CD8-positive, alpha-beta memory T cell (primary cell): ENCODE data around the gene SRL. TPM values are rescaled to one million over a fixed set of nuclear protein-coding genes. Genes with fewer than 3 reads are reported as not detected.
"Not testable (repeated sequence)": the region's sequence is repeated elsewhere in the genome, so short reads cannot be mapped to it uniquely, and the experiment has no call there.

ENCODE experiments used
- CTCF ChIA-PET: fragments of 350-600 bp; sonication (Branson Sonifier 250); formaldehyde crosslinking; loops from one replicate; lab custom pipeline; 2021; ENCODE audit warnings: antibody characterized with exemption; lab: Charles Lee
- POLR2A ChIA-PET: fragments of 350-600 bp; sonication (Branson Sonifier 250); formaldehyde crosslinking; loops from one replicate; lab custom pipeline; 2021; ENCODE audit warnings: antibody characterized with exemption; lab: Charles Lee
- DNase-seq, 5 donors: peaks; one replicate each; pipeline versions ENCODE4 v3.0.0 to v3.0.0-alpha.2; 2020 to 2022; ENCODE audit warnings: mixed read lengths in 1 of 5
- H3K27ac ChIP-seq: one replicate; pipeline ENCODE4 v1.7.0; 2013; ENCODE audit warnings: low read depth, mild to moderate bottlenecking, low read length, moderate library complexity
- H3K27me3 ChIP-seq: 2 replicates; pipeline ENCODE4 v1.7.0; 2013; ENCODE audit warnings: low read length, mild to moderate bottlenecking; ENCODE audit not compliant: insufficient read depth, poor library complexity, severe bottlenecking
- H3K36me3 ChIP-seq: 2 replicates; pipeline ENCODE4 v1.7.0; 2013; ENCODE audit warnings: mild to moderate bottlenecking, low read length, moderate library complexity; ENCODE audit not compliant: insufficient read depth
- H3K4me1 ChIP-seq: 2 replicates; pipeline ENCODE4 v1.7.0; 2013; ENCODE audit warnings: mild to moderate bottlenecking, low read length, moderate library complexity; ENCODE audit not compliant: insufficient read depth
- H3K4me3 ChIP-seq: 2 replicates; pipeline ENCODE4 v1.7.0; 2013; ENCODE audit warnings: mild to moderate bottlenecking, low read length
- H3K9me3 ChIP-seq: 2 replicates; pipeline ENCODE4 v1.7.0; 2013; ENCODE audit warnings: mild to moderate bottlenecking, low read length
- H3K27ac Mint-ChIP-seq, 8 donors: one replicate each; pipeline ENCODE4 v1.8.0; 2020 to 2021; ENCODE audit warnings: mixed read lengths in 8 of 8, mild to moderate bottlenecking in 6 of 8, inconsistent platforms in 3 of 8, moderate library complexity in 3 of 8
- H3K27me3 Mint-ChIP-seq, 2 donors: one replicate each; pipeline ENCODE4 v1.8.0; 2020 to 2021; ENCODE audit warnings: mixed read lengths in 2 of 2, mild to moderate bottlenecking in 1 of 2, moderate library complexity in 1 of 2
- H3K36me3 Mint-ChIP-seq, 3 donors: one replicate each; pipeline ENCODE4 v1.8.0; 2020 to 2021; ENCODE audit warnings: mixed read lengths in 3 of 3, inconsistent platforms in 1 of 3, mild to moderate bottlenecking in 1 of 3
- H3K4me1 Mint-ChIP-seq, 3 donors: one replicate each; pipeline ENCODE4 v1.8.0; 2020 to 2021; ENCODE audit warnings: mixed read lengths in 3 of 3, inconsistent platforms in 1 of 3, mild to moderate bottlenecking in 1 of 3
- H3K4me3 Mint-ChIP-seq, 7 donors: one replicate each; pipeline ENCODE4 v1.8.0; 2020 to 2021; ENCODE audit warnings: mixed read lengths in 7 of 7, mild to moderate bottlenecking in 6 of 7, moderate library complexity in 4 of 7, inconsistent platforms in 2 of 7
- H3K9me3 Mint-ChIP-seq, 5 donors: one replicate each; pipeline ENCODE4 v1.8.0; 2020 to 2022; ENCODE audit warnings: mixed read lengths in 5 of 5, mild to moderate bottlenecking in 3 of 5, moderate library complexity in 2 of 5, inconsistent platforms in 1 of 5
- polyA plus RNA-seq: library from polyadenylated mRNA; unstranded; fragments of 300-500 nt; fragmentation: Illumina TruSeq; gene quantifications from one replicate; pipeline ENCODE4 v1.2.3, GENCODE V29; 2021
- total RNA-seq, 2 experiments: library from RNA; stranded (reverse); gene quantifications; one replicate each; pipeline ENCODE4 v1.2.3, GENCODE V29; 2021

SRL gene
- total and polyA plus RNA-seq, 3 experiments from 2014 or later: not detected

- peaks cover 8 to 20% of the 10 kb centered on the region in 2 donors for H3K27me3 Mint-ChIP-seq
- H3K27me3 ChIP-seq, H3K4me3 Mint-ChIP-seq, H3K27ac ChIP-seq, POLR2A ChIA-PET, H3K9me3 Mint-ChIP-seq, H3K36me3 ChIP-seq, DNase-seq, H3K4me3 ChIP-seq, H3K36me3 Mint-ChIP-seq, H3K4me1 ChIP-seq, H3K9me3 ChIP-seq, H3K27ac Mint-ChIP-seq: not testable (repeated sequence)
- H3K4me1 Mint-ChIP-seq: peaks cover 5 to 13% (median 5%) of the 10 kb centered on the region in 3 donors
- CTCF ChIA-PET: interaction anchor here (1.3 kb wide), 1 partner anchor 12 kb away, joined by 5 read pairs; no protein-coding TSS in a partner anchor
These were observed 30.3 kb downstream of the SRL start for GRCh38 chr16:4211445-4212210.

DNA sequence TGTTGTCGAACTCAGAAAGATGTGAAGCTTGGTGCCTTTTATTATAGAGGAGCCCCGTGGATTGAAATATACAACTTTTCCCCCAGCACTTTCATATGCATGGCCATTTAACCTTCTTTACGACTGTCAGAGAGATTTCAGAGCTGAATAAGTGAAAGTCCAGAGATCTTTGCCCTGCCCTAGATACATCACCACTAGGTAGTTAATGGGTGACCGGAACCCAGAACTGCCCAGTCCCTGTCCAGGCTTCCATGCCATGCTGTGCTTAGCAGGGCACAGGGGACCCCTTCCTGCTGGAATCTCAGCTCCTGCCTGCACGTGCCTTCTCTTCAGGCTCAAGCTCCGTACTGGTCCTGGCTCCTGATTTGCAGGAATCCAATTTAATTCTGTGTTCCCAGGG, 32.2 kb downstream of the SRL start:
- Mint-ChIP-seq H3K36me3 (no peaks in the 10 kb centered on the region), H3K27ac (peak overlapping the region in 1 of 8 donors; percentile 55), H3K4me3 (no peak overlapping the region), H3K27me3 (peaks cover 8 to 16% of the 10 kb centered on the region in 2 donors), H3K4me1 (peaks cover 5 to 16% (median 5%) of the 10 kb centered on the region in 3 donors), H3K9me3 (peaks cover 0 to 1% (median 0%) of the 10 kb centered on the region in 5 donors)
- CTCF ChIA-PET: no interaction called here
- Histone ChIP-seq H3K9me3 (no peaks in the 10 kb centered on the region), H3K27ac (no peak overlapping the region), H3K36me3 (no peaks in the 10 kb centered on the region), H3K4me1 (peaks cover 14% of the 10 kb centered on the region), H3K4me3 (no peak overlapping the region), H3K27me3 (no peaks in the 10 kb centered on the region)
- POLR2A ChIA-PET: no interaction called here
- no peak for DNase-seq

DNA sequence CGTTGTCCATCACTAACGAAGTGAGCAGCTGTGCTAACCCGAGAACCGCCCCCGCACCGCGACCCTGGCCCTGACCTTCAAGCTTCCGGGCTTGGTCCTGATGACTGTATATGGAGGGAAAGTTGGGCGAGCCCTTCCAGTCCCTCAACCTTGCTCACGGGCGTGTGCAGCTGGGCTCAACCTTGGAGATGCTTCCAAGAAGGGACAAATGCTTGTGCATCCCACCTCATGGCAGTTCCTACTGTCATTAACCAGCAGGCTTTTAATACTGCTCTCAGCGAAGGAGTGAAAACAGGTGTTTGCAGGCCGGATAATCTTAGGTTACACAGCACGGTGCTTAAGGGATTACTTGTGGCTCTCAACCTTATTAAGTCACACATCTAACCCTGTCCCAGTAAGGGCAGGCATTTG, 33.5 kb downstream of the SRL start:
- Mint-ChIP-seq H3K4me3 (peak overlapping the region in 1 of 7 donors; percentile 24), H3K9me3 (peaks cover 0 to 1% (median 0%) of the 10 kb centered on the region in 5 donors), H3K27me3 (peaks cover 9 to 10% of the 10 kb centered on the region in 2 donors), H3K27ac (no peak overlapping the region), H3K4me1 (peaks cover 5 to 16% (median 5%) of the 10 kb centered on the region in 3 donors), H3K36me3 (no peaks in the 10 kb centered on the region)
- CTCF ChIA-PET: no interaction called here
- DNase-seq: no peak
- POLR2A ChIA-PET: no interaction called here
- Histone ChIP-seq H3K9me3 (no peaks in the 10 kb centered on the region), H3K27ac (no peak overlapping the region), H3K4me1 (peaks cover 14% of the 10 kb centered on the region), H3K36me3 (no peaks in the 10 kb centered on the region), H3K27me3 (no peaks in the 10 kb centered on the region), H3K4me3 (no peak overlapping the region)

- Mint-ChIP-seq H3K36me3 (no peaks in the 10 kb centered on the region), H3K27me3 (peaks cover 6 to 10% of the 10 kb centered on the region in 2 donors), H3K9me3 (peaks cover 0 to 1% (median 0%) of the 10 kb centered on the region in 5 donors), H3K27ac (peak overlapping the region in 1 of 8 donors; percentile 60), H3K4me3 (peak overlapping the region in 2 of 7 donors; percentile 24 to 41), H3K4me1 (peaks cover 5 to 16% (median 5%) of the 10 kb centered on the region in 3 donors)
- Histone ChIP-seq H3K4me3 (no peak overlapping the region), H3K9me3 (no peaks in the 10 kb centered on the region), H3K4me1 (peaks cover 14% of the 10 kb centered on the region), H3K27me3 (no peaks in the 10 kb centered on the region), H3K36me3 (no peaks in the 10 kb centered on the region), H3K27ac (no peak overlapping the region)
- no peak for DNase-seq
- POLR2A ChIA-PET: no interaction called here
- CTCF ChIA-PET: no interaction called here
These were observed 34.1 kb downstream of the SRL start for GRCh38 chr16:4207683-4208340.

- no peaks in the 10 kb centered on the region for H3K36me3 Mint-ChIP-seq
- H3K27me3 Mint-ChIP-seq: peaks cover 4 to 10% of the 10 kb centered on the region in 2 donors
- Histone ChIP-seq H3K27ac (no peak overlapping the region), H3K4me3 (no peak overlapping the region), H3K27me3 (no peaks in the 10 kb centered on the region), H3K36me3 (no peaks in the 10 kb centered on the region), H3K4me1 (peaks cover 14% of the 10 kb centered on the region), H3K9me3 (no peaks in the 10 kb centered on the region)
- H3K27ac Mint-ChIP-seq: no peak overlapping the region
- ChIA-PET POLR2A (no interaction called here), CTCF (no interaction called here)
- peaks cover 0 to 1% (median 0%) of the 10 kb centered on the region in 5 donors for H3K9me3 Mint-ChIP-seq
- DNase-seq: no peak
- H3K4me1 Mint-ChIP-seq: peaks cover 5 to 16% (median 5%) of the 10 kb centered on the region in 3 donors
- H3K4me3 Mint-ChIP-seq: peak overlapping the region in 4 of 7 donors; percentile 41 to 63 (median 54)
These were observed 34.7 kb downstream of the SRL start for GRCh38 chr16:4207229-4207628.

- Histone ChIP-seq H3K36me3 (no peaks in the 10 kb centered on the region), H3K4me3 (no peak overlapping the region), H3K9me3 (no peaks in the 10 kb centered on the region), H3K27ac (no peak overlapping the region), H3K4me1 (peaks cover 14% of the 10 kb centered on the region), H3K27me3 (no peaks in the 10 kb centered on the region)
- ChIA-PET CTCF (interaction anchor here (1.4 kb wide), 1 partner anchor 47 kb away, joined by 5 read pairs; no protein-coding TSS in a partner anchor), POLR2A (no interaction called here)
- peaks cover 0 to 1% (median 0%) of the 10 kb centered on the region in 5 donors for H3K9me3 Mint-ChIP-seq
- H3K4me1 Mint-ChIP-seq: peaks cover 5 to 16% (median 5%) of the 10 kb centered on the region in 3 donors
- peak overlapping the region in 4 of 7 donors; percentile 38 to 60 (median 44) for H3K4me3 Mint-ChIP-seq
- H3K36me3 Mint-ChIP-seq: no peaks in the 10 kb centered on the region
- H3K27ac Mint-ChIP-seq: no peak overlapping the region
- DNase-seq: no peak
- H3K27me3 Mint-ChIP-seq: peaks cover 7 to 10% of the 10 kb centered on the region in 2 donors
These were observed 35.2 kb downstream of the SRL start for GRCh38 chr16:4206680-4207079.

DNA sequence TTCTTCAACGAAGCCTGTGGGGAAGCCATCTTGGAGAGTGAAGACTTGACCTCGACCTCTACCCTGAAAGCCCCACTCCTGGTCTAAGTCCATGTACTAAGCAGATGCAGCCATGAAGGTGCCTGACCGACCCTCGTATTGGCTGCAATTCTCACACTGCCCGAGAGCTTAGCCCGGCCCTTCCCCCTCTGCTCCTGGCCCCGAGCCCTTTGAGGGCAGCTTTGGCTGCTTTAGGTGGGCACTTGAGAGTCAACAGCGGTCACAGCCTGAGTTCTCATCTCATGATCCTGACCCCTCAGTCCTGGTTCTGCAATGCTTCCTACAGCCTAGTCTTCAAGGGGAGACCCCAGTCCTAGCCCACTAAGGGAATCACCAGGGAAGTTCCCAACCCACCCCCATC, 35.9 kb downstream of the SRL start:
- ChIA-PET POLR2A (no interaction called here), CTCF (interaction anchor here (1.4 kb wide), 1 partner anchor 48 kb away, joined by 5 read pairs; no protein-coding TSS in a partner anchor)
- DNase-seq: no peak
- Mint-ChIP-seq H3K27ac (no peak overlapping the region), H3K4me3 (no peak overlapping the region), H3K4me1 (peaks cover 5 to 16% (median 5%) of the 10 kb centered on the region in 3 donors), H3K9me3 (peaks cover 0 to 1% (median 0%) of the 10 kb centered on the region in 5 donors), H3K27me3 (peaks cover 7 to 10% of the 10 kb centered on the region in 2 donors), H3K36me3 (no peaks in the 10 kb centered on the region)
- Histone ChIP-seq H3K4me3 (no peak overlapping the region), H3K4me1 (peaks cover 14% of the 10 kb centered on the region), H3K27ac (no peak overlapping the region), H3K9me3 (no peaks in the 10 kb centered on the region), H3K36me3 (no peaks in the 10 kb centered on the region), H3K27me3 (no peaks in the 10 kb centered on the region)

DNA sequence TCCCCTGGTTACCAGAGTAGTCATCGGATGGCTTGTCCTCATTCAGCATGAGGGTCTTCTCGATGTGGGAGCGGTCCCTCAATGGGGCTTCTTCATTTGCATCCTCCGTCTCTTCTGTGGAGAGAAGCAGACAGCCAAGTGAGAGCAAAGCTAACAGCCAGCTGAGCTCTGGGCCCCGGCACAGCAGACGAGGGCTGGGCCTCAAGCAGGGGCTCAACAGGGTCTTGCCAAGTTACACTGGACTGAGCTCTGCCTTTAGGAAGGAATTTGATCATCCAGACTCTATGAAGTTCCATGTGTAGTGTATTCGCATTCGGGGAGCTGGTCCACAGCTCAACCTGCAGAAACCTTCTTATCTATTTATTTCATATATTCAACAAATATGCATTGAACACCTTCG, 37.4 kb downstream of the SRL start:
- DNase-seq: no peak
- Mint-ChIP-seq H3K4me1 (peaks cover 5 to 21% (median 11%) of the 10 kb centered on the region in 3 donors), H3K27ac (peak overlapping the region in 1 of 8 donors; percentile 50), H3K4me3 (no peak overlapping the region), H3K36me3 (no peaks in the 10 kb centered on the region), H3K27me3 (peaks cover 13 to 17% of the 10 kb centered on the region in 2 donors), H3K9me3 (peaks cover 0 to 1% (median 0%) of the 10 kb centered on the region in 5 donors)
- H3K4me1 ChIP-seq: peaks cover 20% of the 10 kb centered on the region
- no peaks in the 10 kb centered on the region for H3K9me3 ChIP-seq
- H3K36me3 ChIP-seq: no peaks in the 10 kb centered on the region
- no peak overlapping the region for H3K4me3 ChIP-seq
- ChIA-PET CTCF (no interaction called here), POLR2A (interaction anchor here (0.5 kb wide), 1 partner anchor 95 kb away, joined by 3 read pairs; no protein-coding TSS in a partner anchor)
- no peak overlapping the region for H3K27ac ChIP-seq
- peaks cover 4% of the 10 kb centered on the region for H3K27me3 ChIP-seq
